Measurements from ENCODE around the gene KRT38.
"Not testable (repeated sequence)": the region's sequence is repeated elsewhere in the genome, so short reads cannot be mapped to it uniquely, and the experiment has no call there.

Gene KRT38

GRCh38 chr17:41421116-41421515 is 19.7 kb downstream of the KRT38 start:
- DNase-seq = no peak

- no peak for DNase-seq
Observed at GRCh38 chr17:41420134-41420533, 20.6 kb downstream of the KRT38 start.

GRCh38 chr17:41419716-41420115 is 21.1 kb downstream of the KRT38 start:
- DNase-seq = no peak

- DNase-seq = no peak
Observed at GRCh38 chr17:41418116-41418860, 22.5 kb downstream of the KRT38 start.

- DNase-seq = no peak
Observed at GRCh38 chr17:41417576-41418015, 23.2 kb downstream of the KRT38 start.

GRCh38 chr17:41417127-41417526 is 23.7 kb downstream of the KRT38 start:
- DNase-seq = no peak

GRCh38 chr17:41416479-41416878 is 24.3 kb downstream of the KRT38 start:
- DNase-seq = no peak

- DNase-seq = no peak
Observed at GRCh38 chr17:41415833-41416335, 24.9 kb downstream of the KRT38 start.

- no peak for DNase-seq
Observed at GRCh38 chr17:41415411-41415810, 25.4 kb downstream of the KRT38 start.

GRCh38 chr17:41413982-41414381 is 26.8 kb downstream of the KRT38 start:
- no peak for DNase-seq

- DNase-seq = no peak
Observed at GRCh38 chr17:41413353-41413957, 27.3 kb downstream of the KRT38 start.

GRCh38 chr17:41411072-41411840 is 29.5 kb downstream of the KRT38 start:
- DNase-seq = no peak

- DNase-seq = no peak
Observed at GRCh38 chr17:41407226-41407625, 33.6 kb downstream of the KRT38 start.

- no peak for DNase-seq
Observed at GRCh38 chr17:41406205-41406604, 34.6 kb downstream of the KRT38 start.

- DNase-seq = no peak
Observed at GRCh38 chr17:41404024-41404671, 36.6 kb downstream of the KRT38 start.

- no peak for DNase-seq
Observed at GRCh38 chr17:41403404-41404023, 37.3 kb downstream of the KRT38 start.

- no peak for DNase-seq
Observed at GRCh38 chr17:41402161-41402560, 38.6 kb downstream of the KRT38 start.

GRCh38 chr17:41396996-41397660 is 43.7 kb downstream of the KRT38 start, which contains the start of gene KRT31:
TSS of gene KRT31 (minus strand) at chr17:41397608. CDS start at chr17:41397539, 69 bp downstream.
- DNase-seq = no peak

- DNase-seq = no peak
Observed at GRCh38 chr17:41396340-41396739, 44.4 kb downstream of the KRT38 start.

- DNase-seq = no peak
Observed at GRCh38 chr17:41395611-41396010, 45.2 kb downstream of the KRT38 start.

GRCh38 chr17:41395044-41395443 is 45.7 kb downstream of the KRT38 start:
- DNase-seq = not testable (repeated sequence)
